ENCODE measurements around the gene GRAP2. TPM values are rescaled to one million over a fixed set of nuclear protein-coding genes. Genes with fewer than 3 reads are reported as not detected.

The GRAP2 gene
- total and polyA plus RNA-seq, 9 of the 15 experiments (the other 6 are each of a cell fraction or from before 2014, with no cell fraction given) = 4.8 to 88.7 (median 60.4) TPM

- H3K4me2 ChIP-seq (ENCODE audit: insufficient read depth, low read length) = no peak overlapping the region
- no peaks in the 10 kb centered on the region for H3K9me1 ChIP-seq (ENCODE audit: control insufficient read depth, insufficient read depth, low read length)
- in situ Hi-C loops (cut with MboI) = no loop called here
- H3K27me3 ChIP-seq (ENCODE audit: control insufficient read depth in 2 of 2, insufficient read depth in 2 of 2, low read length in 2 of 2) = no peaks in the 10 kb centered on the region
- no peak for FAIRE-seq
- intact Hi-C loops (cut with micrococcal nuclease) = no loop called here
- WGBS (ENCODE audit: insufficient coverage, low coverage, missing lambda C conversion rate) = 93% methylated on average over 4 of the region's 10 CpGs
- BruUV-seq (replicated peaks) = no TSS peak
- no peak overlapping the region for H2AFZ ChIP-seq (ENCODE audit: low read depth, low read length)
- ChIA-PET CTCF (ENCODE audit: low intra/inter-chr PET ratio) (no interaction called here), POLR2A (interaction anchor here (0.6 to 2.0 kb wide), 7 partner anchors 15 to 946 kb away, joined by 3 to 7 read pairs (median 5); no protein-coding TSS in a partner anchor)
- DNase-seq (ENCODE audit: extremely low read depth in 1 of 4, low spot score in 3 of 4) = no peak
- H3K79me2 ChIP-seq (ENCODE audit: control insufficient read depth, insufficient read depth, low read length) = 0 out of 3 replicates have a peak, but pooled peaks cover 2% of the 10 kb centered on the region
- ATAC-seq = no peak
- no peak overlapping the region for H3K27ac ChIP-seq (ENCODE audit: extremely low read depth, low read depth, low read length)
- peaks cover 76% of the 10 kb centered on the region for H3K36me3 ChIP-seq (ENCODE audit: control insufficient read depth, insufficient read depth, low read length)
- no peak overlapping the region for H3K4me3 ChIP-seq
- peaks cover 12 to 22% of the 10 kb centered on the region in 2 experiments for H3K4me1 ChIP-seq (replicated peaks in 1 of 2; ENCODE audit: control insufficient read depth in 2 of 2, insufficient read depth in 2 of 2, low read length in 2 of 2)
- no peaks in the 10 kb centered on the region for H4K20me1 ChIP-seq (replicated peaks; ENCODE audit: control insufficient read depth, insufficient read depth, low read length)
- H3K9me3 ChIP-seq (replicated peaks; ENCODE audit: control insufficient read depth, insufficient read depth, low read depth, low read length) = no peaks in the 10 kb centered on the region
- TF ChIP-seq POLR2G (IDR thresholded peaks at IDR 0.05; ENCODE audit: low read depth, low read length) (peak; percentile 68), ATF3 (IDR thresholded peaks at IDR 0.05) (no peak), ATF3 (CRISPR knock-in tag; conservative IDR thresholded peaks at IDR 0.05) (no peak), RBFOX2 (IDR thresholded peaks at IDR 0.05; ENCODE audit: low read depth, low read length) (0 out of 2 replicates have a peak, but pooled peaks have one; percentile 25)
- H3K9ac ChIP-seq (ENCODE audit: insufficient read depth in 1 of 2, low read depth in 2 of 2, low read length in 2 of 2) = no peak overlapping the region
These were observed 69.9 kb downstream of the GRAP2 start for GRCh38 chr22:39970742-39971141.

GRCh38 chr22:39972641-39973040 lies 71.8 kb downstream of the GRAP2 start:
- intact Hi-C loops (cut with micrococcal nuclease) = no loop called here
- POLR2A ChIA-PET = interaction anchor here (0.7 to 2.8 kb wide), 10 partner anchors 7 to 428 kb away, joined by 3 to 14 read pairs (median 6); no protein-coding TSS in a partner anchor
- Histone ChIP-seq H3K9ac (ENCODE audit: insufficient read depth in 1 of 2, low read depth in 2 of 2, low read length in 2 of 2) (no peak overlapping the region), H3K27ac (ENCODE audit: extremely low read depth, low read depth, low read length) (no peak overlapping the region), H3K4me3 (no peak overlapping the region), H3K27me3 (ENCODE audit: control insufficient read depth in 2 of 2, insufficient read depth in 2 of 2, low read length in 2 of 2) (no peaks in the 10 kb centered on the region), H2AFZ (ENCODE audit: low read depth, low read length) (no peak overlapping the region), H3K9me1 (ENCODE audit: control insufficient read depth, insufficient read depth, low read length) (no peaks in the 10 kb centered on the region), H3K4me2 (ENCODE audit: insufficient read depth, low read length) (no peak overlapping the region), H3K36me3 (ENCODE audit: control insufficient read depth, insufficient read depth, low read length) (peaks cover 57% of the 10 kb centered on the region; the same call in 2 of the 3 replicates), H3K4me1 (replicated peaks in 1 of 2; ENCODE audit: control insufficient read depth in 2 of 2, insufficient read depth in 2 of 2, low read length in 2 of 2) (peaks cover 6 to 7% of the 10 kb centered on the region in 2 experiments; a peak in 4 of 5 replicates), H3K79me2 (ENCODE audit: control insufficient read depth, insufficient read depth, low read length) (no peaks in the 10 kb centered on the region), H3K9me3 (replicated peaks; ENCODE audit: control insufficient read depth, insufficient read depth, low read depth, low read length) (no peaks in the 10 kb centered on the region), H4K20me1 (replicated peaks; ENCODE audit: control insufficient read depth, insufficient read depth, low read length) (no peaks in the 10 kb centered on the region)
- TF ChIP-seq FOSL1 (tag; conservative IDR thresholded peaks at IDR 0.05) = no peak
- TF ChIP-seq POLR2AphosphoS2 (IDR thresholded peaks at IDR 0.05; ENCODE audit: low read length) = no peak
- TF ChIP-seq SUPT5H (IDR thresholded peaks at IDR 0.05) = peak; percentile 57
- 0 out of 2 replicates have a peak, but pooled peaks have one; percentile 51 for TF ChIP-seq TARDBP (IDR thresholded peaks at IDR 0.05)
- TF ChIP-seq POU5F1 (IDR thresholded peaks at IDR 0.05; ENCODE audit: borderline replicate concordance, low read depth, low read length, partially characterized antibody) = no peak
- no peak for TF ChIP-seq ZNF436 (CRISPR knock-in tag; IDR thresholded peaks at IDR 0.05)
- no peak for TF ChIP-seq FOXO4 (CRISPR knock-in tag; IDR thresholded peaks at IDR 0.05)
- no peak for FAIRE-seq
- 91% methylated on average over 4 of the region's 5 CpGs for WGBS (ENCODE audit: insufficient coverage, low coverage, missing lambda C conversion rate)
- in situ Hi-C loops (cut with MboI) = no loop called here
- no peak for DNase-seq (ENCODE audit: extremely low read depth in 1 of 4, low spot score in 3 of 4)
- no peak for ATAC-seq
- BruUV-seq (replicated peaks) = TSS peak; percentile 64
- CTCF ChIA-PET (ENCODE audit: low intra/inter-chr PET ratio) = no interaction called here

Measured in K562 (cell line).